ENCODE results near the gene AK6.

DNA sequence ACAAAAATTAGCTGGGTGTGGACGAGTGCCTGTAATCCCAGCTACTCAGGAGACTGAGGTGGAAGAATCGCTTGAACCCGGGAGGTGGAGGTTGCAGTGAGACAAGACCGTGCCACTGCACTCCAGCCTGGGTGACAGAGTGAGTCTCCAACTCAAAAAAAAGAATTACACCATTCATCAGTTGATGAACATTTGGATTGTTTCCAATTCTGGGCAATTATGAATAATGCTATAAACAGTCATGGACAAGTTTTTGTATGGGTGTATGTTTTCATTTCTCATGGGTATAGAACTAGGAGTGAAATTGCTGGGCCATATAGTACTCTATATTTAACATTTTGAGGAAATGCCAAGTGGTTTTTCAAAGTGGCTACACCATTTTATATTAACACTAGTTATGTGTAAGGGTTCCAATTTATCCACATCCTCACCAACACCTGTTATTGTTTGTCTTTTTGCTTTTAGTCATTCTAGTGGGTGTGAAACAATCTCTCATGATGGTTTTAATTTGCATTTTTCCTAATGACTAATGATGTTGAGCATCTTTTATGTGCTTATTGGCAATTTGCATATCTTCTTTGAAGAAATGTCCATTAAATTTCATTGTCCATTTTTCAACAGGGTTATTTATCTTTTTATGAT, 27.7 kb downstream of the AK6 start:
- TF ChIP-seq, protein P1, sequence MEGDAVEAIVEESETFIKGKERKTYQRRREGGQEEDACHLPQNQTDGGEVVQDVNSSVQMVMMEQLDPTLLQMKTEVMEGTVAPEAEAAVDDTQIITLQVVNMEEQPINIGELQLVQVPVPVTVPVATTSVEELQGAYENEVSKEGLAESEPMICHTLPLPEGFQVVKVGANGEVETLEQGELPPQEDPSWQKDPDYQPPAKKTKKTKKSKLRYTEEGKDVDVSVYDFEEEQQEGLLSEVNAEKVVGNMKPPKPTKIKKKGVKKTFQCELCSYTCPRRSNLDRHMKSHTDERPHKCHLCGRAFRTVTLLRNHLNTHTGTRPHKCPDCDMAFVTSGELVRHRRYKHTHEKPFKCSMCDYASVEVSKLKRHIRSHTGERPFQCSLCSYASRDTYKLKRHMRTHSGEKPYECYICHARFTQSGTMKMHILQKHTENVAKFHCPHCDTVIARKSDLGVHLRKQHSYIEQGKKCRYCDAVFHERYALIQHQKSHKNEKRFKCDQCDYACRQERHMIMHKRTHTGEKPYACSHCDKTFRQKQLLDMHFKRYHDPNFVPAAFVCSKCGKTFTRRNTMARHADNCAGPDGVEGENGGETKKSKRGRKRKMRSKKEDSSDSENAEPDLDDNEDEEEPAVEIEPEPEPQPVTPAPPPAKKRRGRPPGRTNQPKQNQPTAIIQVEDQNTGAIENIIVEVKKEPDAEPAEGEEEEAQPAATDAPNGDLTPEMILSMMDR (IDR thresholded peaks at IDR 0.05 in 2 of 3, conservative IDR thresholded peaks at IDR 0.05 in 1 of 3; ENCODE audit: control insufficient read depth in 2 of 3, extremely low read depth in 1 of 3, insufficient read depth in 1 of 3, low read depth in 3 of 3, low read length in 3 of 3): no peak
- TF ChIP-seq NBN (IDR thresholded peaks at IDR 0.05) (no peak), EZH2 (IDR thresholded peaks at IDR 0.05; ENCODE audit: borderline replicate concordance, control insufficient read depth, low read depth, low read length) (no peak), POLR2A (IDR thresholded peaks at IDR 0.05; ENCODE audit: low read depth, low read length) (no peak), RFX5 (IDR thresholded peaks at IDR 0.05; ENCODE audit: low read depth, low read length) (no peak), MTA3 (IDR thresholded peaks at IDR 0.05; ENCODE audit: borderline replicate concordance, low read length) (no peak), SPI1 (IDR thresholded peaks at IDR 0.05; ENCODE audit: borderline replicate concordance, insufficient read depth, low read depth, low read length) (no peak), WRNIP1 (IDR thresholded peaks at IDR 0.05; ENCODE audit: borderline replicate concordance, low read depth, low read length) (no peak), JUND (IDR thresholded peaks at IDR 0.05; ENCODE audit: low read depth, low read length) (no peak), RUNX3 (IDR thresholded peaks at IDR 0.05; ENCODE audit: low read length) (no peak)
- TF ChIP-seq, protein P2, sequence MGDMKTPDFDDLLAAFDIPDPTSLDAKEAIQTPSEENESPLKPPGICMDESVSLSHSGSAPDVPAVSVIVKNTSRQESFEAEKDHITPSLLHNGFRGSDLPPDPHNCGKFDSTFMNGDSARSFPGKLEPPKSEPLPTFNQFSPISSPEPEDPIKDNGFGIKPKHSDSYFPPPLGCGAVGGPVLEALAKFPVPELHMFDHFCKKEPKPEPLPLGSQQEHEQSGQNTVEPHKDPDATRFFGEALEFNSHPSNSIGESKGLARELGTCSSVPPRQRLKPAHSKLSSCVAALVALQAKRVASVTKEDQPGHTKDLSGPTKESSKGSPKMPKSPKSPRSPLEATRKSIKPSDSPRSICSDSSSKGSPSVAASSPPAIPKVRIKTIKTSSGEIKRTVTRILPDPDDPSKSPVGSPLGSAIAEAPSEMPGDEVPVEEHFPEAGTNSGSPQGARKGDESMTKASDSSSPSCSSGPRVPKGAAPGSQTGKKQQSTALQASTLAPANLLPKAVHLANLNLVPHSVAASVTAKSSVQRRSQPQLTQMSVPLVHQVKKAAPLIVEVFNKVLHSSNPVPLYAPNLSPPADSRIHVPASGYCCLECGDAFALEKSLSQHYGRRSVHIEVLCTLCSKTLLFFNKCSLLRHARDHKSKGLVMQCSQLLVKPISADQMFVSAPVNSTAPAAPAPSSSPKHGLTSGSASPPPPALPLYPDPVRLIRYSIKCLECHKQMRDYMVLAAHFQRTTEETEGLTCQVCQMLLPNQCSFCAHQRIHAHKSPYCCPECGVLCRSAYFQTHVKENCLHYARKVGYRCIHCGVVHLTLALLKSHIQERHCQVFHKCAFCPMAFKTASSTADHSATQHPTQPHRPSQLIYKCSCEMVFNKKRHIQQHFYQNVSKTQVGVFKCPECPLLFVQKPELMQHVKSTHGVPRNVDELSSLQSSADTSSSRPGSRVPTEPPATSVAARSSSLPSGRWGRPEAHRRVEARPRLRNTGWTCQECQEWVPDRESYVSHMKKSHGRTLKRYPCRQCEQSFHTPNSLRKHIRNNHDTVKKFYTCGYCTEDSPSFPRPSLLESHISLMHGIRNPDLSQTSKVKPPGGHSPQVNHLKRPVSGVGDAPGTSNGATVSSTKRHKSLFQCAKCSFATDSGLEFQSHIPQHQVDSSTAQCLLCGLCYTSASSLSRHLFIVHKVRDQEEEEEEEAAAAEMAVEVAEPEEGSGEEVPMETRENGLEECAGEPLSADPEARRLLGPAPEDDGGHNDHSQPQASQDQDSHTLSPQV (IDR thresholded peaks at IDR 0.05): no peak
- TF ChIP-seq, protein P3, sequence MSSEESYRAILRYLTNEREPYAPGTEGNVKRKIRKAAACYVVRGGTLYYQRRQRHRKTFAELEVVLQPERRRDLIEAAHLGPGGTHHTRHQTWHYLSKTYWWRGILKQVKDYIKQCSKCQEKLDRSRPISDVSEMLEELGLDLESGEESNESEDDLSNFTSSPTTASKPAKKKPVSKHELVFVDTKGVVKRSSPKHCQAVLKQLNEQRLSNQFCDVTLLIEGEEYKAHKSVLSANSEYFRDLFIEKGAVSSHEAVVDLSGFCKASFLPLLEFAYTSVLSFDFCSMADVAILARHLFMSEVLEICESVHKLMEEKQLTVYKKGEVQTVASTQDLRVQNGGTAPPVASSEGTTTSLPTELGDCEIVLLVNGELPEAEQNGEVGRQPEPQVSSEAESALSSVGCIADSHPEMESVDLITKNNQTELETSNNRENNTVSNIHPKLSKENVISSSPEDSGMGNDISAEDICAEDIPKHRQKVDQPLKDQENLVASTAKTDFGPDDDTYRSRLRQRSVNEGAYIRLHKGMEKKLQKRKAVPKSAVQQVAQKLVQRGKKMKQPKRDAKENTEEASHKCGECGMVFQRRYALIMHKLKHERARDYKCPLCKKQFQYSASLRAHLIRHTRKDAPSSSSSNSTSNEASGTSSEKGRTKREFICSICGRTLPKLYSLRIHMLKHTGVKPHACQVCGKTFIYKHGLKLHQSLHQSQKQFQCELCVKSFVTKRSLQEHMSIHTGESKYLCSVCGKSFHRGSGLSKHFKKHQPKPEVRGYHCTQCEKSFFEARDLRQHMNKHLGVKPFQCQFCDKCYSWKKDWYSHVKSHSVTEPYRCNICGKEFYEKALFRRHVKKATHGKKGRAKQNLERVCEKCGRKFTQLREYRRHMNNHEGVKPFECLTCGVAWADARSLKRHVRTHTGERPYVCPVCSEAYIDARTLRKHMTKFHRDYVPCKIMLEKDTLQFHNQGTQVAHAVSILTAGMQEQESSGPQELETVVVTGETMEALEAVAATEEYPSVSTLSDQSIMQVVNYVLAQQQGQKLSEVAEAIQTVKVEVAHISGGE (CRISPR knock-in tag; IDR thresholded peaks at IDR 0.05): no peak
- TF ChIP-seq, protein P4, sequence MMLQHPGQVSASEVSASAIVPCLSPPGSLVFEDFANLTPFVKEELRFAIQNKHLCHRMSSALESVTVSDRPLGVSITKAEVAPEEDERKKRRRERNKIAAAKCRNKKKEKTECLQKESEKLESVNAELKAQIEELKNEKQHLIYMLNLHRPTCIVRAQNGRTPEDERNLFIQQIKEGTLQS (IDR thresholded peaks at IDR 0.05; ENCODE audit: borderline replicate concordance, extremely low read depth, low read depth, low read length): no peak

Data from GM12878 (cell line).